Trophoblast cell (in vitro differentiated cells and primary cell): ENCODE measurements around the gene SHROOM3.

Experiments
- DNase-seq, 2 donors: peaks; one replicate each; pipeline ENCODE4 v3.0.0-alpha.2; 2016
- H2AFZ ChIP-seq: 2 replicates; pipeline ENCODE4 v1.6.1; 2013; ENCODE audit warnings: low read length, moderate library complexity, mild to moderate bottlenecking; ENCODE audit not compliant: insufficient read depth, poor library complexity
- H2AK5ac ChIP-seq: 2 replicates; pipeline ENCODE4 v1.6.1; 2013; ENCODE audit warnings: mild to moderate bottlenecking, low read length
- H2BK120ac ChIP-seq: 2 replicates; pipeline ENCODE4 v1.6.1; 2013; ENCODE audit warnings: low read length, mild to moderate bottlenecking, moderate library complexity; ENCODE audit not compliant: insufficient read depth, poor library complexity
- H2BK12ac ChIP-seq: 2 replicates; pipeline ENCODE4 v1.6.1; 2013; ENCODE audit warnings: mild to moderate bottlenecking, low read length, moderate library complexity
- H2BK5ac ChIP-seq: 2 replicates; pipeline ENCODE4 v1.6.1; 2013; ENCODE audit warnings: low read length, low read depth, moderate library complexity, mild to moderate bottlenecking; ENCODE audit not compliant: poor library complexity
- H3K14ac ChIP-seq: 2 replicates; pipeline ENCODE4 v1.6.1; 2013; ENCODE audit warnings: mild to moderate bottlenecking, low read length
- H3K18ac ChIP-seq: 2 replicates; pipeline ENCODE4 v1.6.1; 2013; ENCODE audit warnings: mild to moderate bottlenecking, low read length
- H3K23ac ChIP-seq: 2 replicates; pipeline ENCODE4 v1.6.1; 2013; ENCODE audit warnings: low read length
- H3K27ac ChIP-seq: 2 replicates; pipeline ENCODE4 v1.5.1; 2013; ENCODE audit warnings: low read depth, mild to moderate bottlenecking, inconsistent platforms, low read length, moderate library complexity
- H3K27me3 ChIP-seq: 2 replicates; pipeline ENCODE4 v1.6.1; 2013; ENCODE audit warnings: inconsistent platforms, mild to moderate bottlenecking, low read length, moderate library complexity; ENCODE audit not compliant: insufficient read depth
- H3K36me3 ChIP-seq, 2 experiments: 1 replicate in 1 of 2; 2 replicates in 1 of 2; pipeline ENCODE4 v1.6.1; 2013; ENCODE audit warnings: low read length in 2 of 2, mild to moderate bottlenecking in 2 of 2, moderate library complexity in 1 of 2; ENCODE audit not compliant: insufficient read depth in 2 of 2, control insufficient read depth in 1 of 2
- H3K4ac ChIP-seq: 2 replicates; pipeline ENCODE4 v1.6.1; 2013; ENCODE audit warnings: low read depth, mild to moderate bottlenecking, low read length, moderate library complexity
- H3K4me1 ChIP-seq, 2 experiments: 1 replicate in 1 of 2; 2 replicates in 1 of 2; pipeline ENCODE4 v1.6.1; 2013; ENCODE audit warnings: low read length in 2 of 2, mild to moderate bottlenecking in 2 of 2, moderate library complexity in 1 of 2; ENCODE audit not compliant: insufficient read depth in 2 of 2, control insufficient read depth in 1 of 2
- H3K4me2 ChIP-seq: 2 replicates; pipeline ENCODE4 v1.6.1; 2013; ENCODE audit warnings: inconsistent platforms, mild to moderate bottlenecking, low read length, moderate library complexity
- H3K4me3 ChIP-seq: 2 replicates; pipeline ENCODE4 v1.5.1; 2013; ENCODE audit warnings: mild to moderate bottlenecking, low read depth, low read length, inconsistent platforms
- H3K79me1 ChIP-seq: one replicate; pipeline ENCODE4 v1.6.1; 2013; ENCODE audit warnings: low read length
- H3K79me2 ChIP-seq: 2 replicates; pipeline ENCODE4 v1.6.1; 2013; ENCODE audit warnings: low read length, mild to moderate bottlenecking; ENCODE audit not compliant: control insufficient read depth, insufficient read depth, poor library complexity
- H3K9ac ChIP-seq: 2 replicates; pipeline ENCODE4 v1.6.1; 2013; ENCODE audit warnings: mild to moderate bottlenecking, low read length
- H3K9me3 ChIP-seq: 2 replicates; pipeline ENCODE4 v1.6.1; 2013; ENCODE audit warnings: low read depth, mild to moderate bottlenecking, control low read depth, inconsistent platforms, low read length; ENCODE audit not compliant: insufficient read depth
- H4K12ac ChIP-seq: 2 replicates; pipeline ENCODE4 v1.6.1; 2013; ENCODE audit warnings: low read depth, mild to moderate bottlenecking, low read length, moderate library complexity
- H4K8ac ChIP-seq: 2 replicates; pipeline ENCODE4 v1.6.1; 2013; ENCODE audit warnings: low read depth, mild to moderate bottlenecking, low read length, moderate library complexity
- H4K91ac ChIP-seq: one replicate; pipeline ENCODE4 v1.6.1; 2013; ENCODE audit warnings: low read depth, mild to moderate bottlenecking, low read length, moderate library complexity
- WGBS: extraction: QIAGEN DNeasy Blood & Tissue Kit; methylation state at CpG from one replicate; pipeline ENCODE4 v1.1.7; 2013; ENCODE audit warnings: missing lambda C conversion rate; ENCODE audit not compliant: insufficient read length, insufficient coverage; ENCODE audit errors: extremely low coverage; 5-methylcytosine and 5-hydroxymethylcytosine counted together

The SHROOM3 gene

GRCh38 chr4:76605099-76605563 lies 170.1 kb downstream of the SHROOM3 start:
- H3K4me2 ChIP-seq, result no peak overlapping the region
- no peak overlapping the region for H2BK5ac ChIP-seq
- H3K9me3 ChIP-seq, result no peaks in the 10 kb centered on the region
- H4K8ac ChIP-seq, result no peak overlapping the region
- H3K4ac ChIP-seq, result no peak overlapping the region
- no peak overlapping the region for H3K23ac ChIP-seq
- peaks cover 1% of the 10 kb centered on the region for H3K79me1 ChIP-seq
- no peak overlapping the region for H3K14ac ChIP-seq
- no peaks in the 10 kb centered on the region for H3K79me2 ChIP-seq
- no CpG with 5 or more reads among the region's 6 CpGs for WGBS
- no peak overlapping the region for H3K9ac ChIP-seq
- H4K91ac ChIP-seq, result no peak overlapping the region
- H4K12ac ChIP-seq, result no peak overlapping the region
- H3K36me3 ChIP-seq, result no peaks in the 10 kb centered on the region
- no peak overlapping the region for H3K18ac ChIP-seq
- H2AK5ac ChIP-seq, result no peak overlapping the region
- H3K27me3 ChIP-seq, result no peaks in the 10 kb centered on the region
- H3K4me3 ChIP-seq, result no peak overlapping the region
- peaks cover 0 to 8% of the 10 kb centered on the region in 2 experiments for H3K4me1 ChIP-seq
- H3K27ac ChIP-seq, result no peak overlapping the region
- H2AFZ ChIP-seq, result no peak overlapping the region
- DNase-seq, result no peak
- H2BK12ac ChIP-seq, result peak overlapping the region; percentile 30
- H2BK120ac ChIP-seq, result peak overlapping the region; percentile 50

GRCh38 chr4:76606645-76607265 lies 171.7 kb downstream of the SHROOM3 start:
- Histone ChIP-seq H3K27me3 (no peaks in the 10 kb centered on the region), H3K23ac (no peak overlapping the region), H3K4me2 (no peak overlapping the region), H3K9me3 (no peaks in the 10 kb centered on the region), H2AFZ (no peak overlapping the region), H4K12ac (no peak overlapping the region), H3K9ac (no peak overlapping the region), H3K36me3 (no peaks in the 10 kb centered on the region), H3K4me1 (peaks cover 0 to 10% of the 10 kb centered on the region in 2 experiments), H3K27ac (no peak overlapping the region), H2BK120ac (no peak overlapping the region), H4K91ac (no peak overlapping the region), H3K14ac (no peak overlapping the region), H3K79me1 (peaks cover 1% of the 10 kb centered on the region), H3K4ac (no peak overlapping the region), H4K8ac (no peak overlapping the region), H2BK5ac (no peak overlapping the region), H2AK5ac (no peak overlapping the region), H2BK12ac (no peak overlapping the region), H3K4me3 (no peak overlapping the region), H3K79me2 (no peaks in the 10 kb centered on the region), H3K18ac (no peak overlapping the region)
- DNase-seq, result no peak
- WGBS, result no CpG with 5 or more reads among the region's 1 CpG

- no peak overlapping the region for H4K91ac ChIP-seq
- no peak overlapping the region for H3K23ac ChIP-seq
- no peaks in the 10 kb centered on the region for H3K79me2 ChIP-seq
- no peak overlapping the region for H3K14ac ChIP-seq
- WGBS, result no CpG with 5 or more reads among the region's 3 CpGs
- no peaks in the 10 kb centered on the region for H3K27me3 ChIP-seq
- no peak overlapping the region for H3K27ac ChIP-seq
- H3K4me3 ChIP-seq, result no peak overlapping the region
- H3K18ac ChIP-seq, result no peak overlapping the region
- H2AK5ac ChIP-seq, result no peak overlapping the region
- H4K8ac ChIP-seq, result no peak overlapping the region
- no peak overlapping the region for H3K4me2 ChIP-seq
- H4K12ac ChIP-seq, result no peak overlapping the region
- no peak overlapping the region for H3K9ac ChIP-seq
- no peaks in the 10 kb centered on the region for H3K9me3 ChIP-seq
- no peak overlapping the region for H2AFZ ChIP-seq
- no peak overlapping the region for H3K4ac ChIP-seq
- no peak overlapping the region for H2BK5ac ChIP-seq
- H3K79me1 ChIP-seq, result peaks cover 1% of the 10 kb centered on the region
- no peak overlapping the region for H2BK120ac ChIP-seq
- DNase-seq, result no peak
- H3K4me1 ChIP-seq, result peaks cover 0 to 8% of the 10 kb centered on the region in 2 experiments
- H2BK12ac ChIP-seq, result no peak overlapping the region
- H3K36me3 ChIP-seq, result no peaks in the 10 kb centered on the region
Measured at GRCh38 chr4:76607266-76607799, 172.3 kb downstream of the SHROOM3 start.

- peaks cover 1% of the 10 kb centered on the region for H3K79me1 ChIP-seq
- H2AFZ ChIP-seq, result no peak overlapping the region
- H4K12ac ChIP-seq, result no peak overlapping the region
- no peak overlapping the region for H2BK120ac ChIP-seq
- no peak overlapping the region for H3K4ac ChIP-seq
- no peak overlapping the region for H3K18ac ChIP-seq
- H4K8ac ChIP-seq, result no peak overlapping the region
- no CpG with 5 or more reads among the region's 1 CpG for WGBS
- no peak overlapping the region for H3K4me3 ChIP-seq
- no peaks in the 10 kb centered on the region for H3K9me3 ChIP-seq
- no peak for DNase-seq
- H4K91ac ChIP-seq, result no peak overlapping the region
- H3K23ac ChIP-seq, result no peak overlapping the region
- H2BK12ac ChIP-seq, result no peak overlapping the region
- no peak overlapping the region for H3K9ac ChIP-seq
- no peak overlapping the region for H2BK5ac ChIP-seq
- no peaks in the 10 kb centered on the region for H3K27me3 ChIP-seq
- no peaks in the 10 kb centered on the region for H3K79me2 ChIP-seq
- H3K27ac ChIP-seq, result no peak overlapping the region
- H3K4me2 ChIP-seq, result no peak overlapping the region
- H3K14ac ChIP-seq, result no peak overlapping the region
- H3K36me3 ChIP-seq, result no peaks in the 10 kb centered on the region
- peaks cover 0 to 8% of the 10 kb centered on the region in 2 experiments for H3K4me1 ChIP-seq
- H2AK5ac ChIP-seq, result no peak overlapping the region
Measured at GRCh38 chr4:76607846-76608245, 172.8 kb downstream of the SHROOM3 start.
